NCI-H774 (cell line): Measurements from ENCODE around the gene ANKRD39.
"Not testable (repeated sequence)": the region's sequence is repeated elsewhere in the genome, so short reads cannot be mapped to it uniquely, and the experiment has no call there.

Source experiments
- DNase-seq: peaks from one replicate; lab custom pipeline; 2025; lab: John Stamatoyannopoulos, UW

Gene ANKRD39

GRCh38 chr2:96808176-96808837 lies 49.5 kb downstream of the ANKRD39 start:
- no peak for DNase-seq

GRCh38 chr2:96807127-96807471 lies 50.7 kb downstream of the ANKRD39 start:
- DNase-seq = no peak

- no peak for DNase-seq
Observed at GRCh38 chr2:96806468-96807126, 51.2 kb downstream of the ANKRD39 start.

GRCh38 chr2:96805946-96806345 lies 51.9 kb downstream of the ANKRD39 start:
- not testable (repeated sequence) for DNase-seq

- DNase-seq = no peak
Observed at GRCh38 chr2:96804986-96805385, 52.8 kb downstream of the ANKRD39 start.

GRCh38 chr2:96802721-96803120 lies 55.1 kb downstream of the ANKRD39 start:
- DNase-seq = no peak

GRCh38 chr2:96801786-96802595 lies 55.8 kb downstream of the ANKRD39 start:
- no peak for DNase-seq

- DNase-seq = peak; percentile 13
Observed at GRCh38 chr2:96801005-96801785, 56.6 kb downstream of the ANKRD39 start.

- no peak for DNase-seq
Observed at GRCh38 chr2:96800061-96801004, 57.5 kb downstream of the ANKRD39 start.

GRCh38 chr2:96799623-96799935 lies 58.2 kb downstream of the ANKRD39 start:
- DNase-seq = no peak

GRCh38 chr2:96798733-96799622 lies 58.8 kb downstream of the ANKRD39 start:
- no peak for DNase-seq
